ENCODE data around the gene GAS6.

DNA sequence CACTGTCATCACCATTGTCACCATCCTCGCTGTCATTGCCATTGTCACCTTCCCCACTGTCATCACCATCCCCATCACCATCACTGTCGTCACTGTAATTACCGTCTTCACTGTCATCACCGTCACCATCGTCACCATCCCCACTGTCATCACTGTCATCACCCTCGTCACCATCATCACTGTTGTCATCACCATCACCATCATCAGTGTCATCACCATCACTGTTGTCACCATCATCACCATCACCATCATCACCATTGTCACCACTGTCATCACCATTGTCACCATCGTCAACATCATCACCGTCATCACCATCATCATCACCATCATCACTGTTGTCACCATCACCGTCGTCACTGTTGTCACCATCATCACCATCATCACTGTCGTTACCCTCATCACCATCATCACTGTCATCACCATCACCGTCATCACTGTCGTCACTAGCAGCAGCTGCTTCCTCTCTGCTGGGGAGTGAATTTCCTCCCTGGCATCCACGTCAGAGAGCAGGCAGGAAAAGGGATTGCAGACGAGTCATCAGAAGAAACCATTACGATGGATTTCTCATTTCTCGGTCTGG is 77.5 kb downstream of the GAS6 start:
- TF ChIP-seq, protein P1, sequence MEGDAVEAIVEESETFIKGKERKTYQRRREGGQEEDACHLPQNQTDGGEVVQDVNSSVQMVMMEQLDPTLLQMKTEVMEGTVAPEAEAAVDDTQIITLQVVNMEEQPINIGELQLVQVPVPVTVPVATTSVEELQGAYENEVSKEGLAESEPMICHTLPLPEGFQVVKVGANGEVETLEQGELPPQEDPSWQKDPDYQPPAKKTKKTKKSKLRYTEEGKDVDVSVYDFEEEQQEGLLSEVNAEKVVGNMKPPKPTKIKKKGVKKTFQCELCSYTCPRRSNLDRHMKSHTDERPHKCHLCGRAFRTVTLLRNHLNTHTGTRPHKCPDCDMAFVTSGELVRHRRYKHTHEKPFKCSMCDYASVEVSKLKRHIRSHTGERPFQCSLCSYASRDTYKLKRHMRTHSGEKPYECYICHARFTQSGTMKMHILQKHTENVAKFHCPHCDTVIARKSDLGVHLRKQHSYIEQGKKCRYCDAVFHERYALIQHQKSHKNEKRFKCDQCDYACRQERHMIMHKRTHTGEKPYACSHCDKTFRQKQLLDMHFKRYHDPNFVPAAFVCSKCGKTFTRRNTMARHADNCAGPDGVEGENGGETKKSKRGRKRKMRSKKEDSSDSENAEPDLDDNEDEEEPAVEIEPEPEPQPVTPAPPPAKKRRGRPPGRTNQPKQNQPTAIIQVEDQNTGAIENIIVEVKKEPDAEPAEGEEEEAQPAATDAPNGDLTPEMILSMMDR (IDR thresholded peaks at IDR 0.05) = no peak
- TF ChIP-seq POLR2A (IDR thresholded peaks at IDR 0.05) = no peak
